ENCODE data around the gene GCN1.

DNA sequence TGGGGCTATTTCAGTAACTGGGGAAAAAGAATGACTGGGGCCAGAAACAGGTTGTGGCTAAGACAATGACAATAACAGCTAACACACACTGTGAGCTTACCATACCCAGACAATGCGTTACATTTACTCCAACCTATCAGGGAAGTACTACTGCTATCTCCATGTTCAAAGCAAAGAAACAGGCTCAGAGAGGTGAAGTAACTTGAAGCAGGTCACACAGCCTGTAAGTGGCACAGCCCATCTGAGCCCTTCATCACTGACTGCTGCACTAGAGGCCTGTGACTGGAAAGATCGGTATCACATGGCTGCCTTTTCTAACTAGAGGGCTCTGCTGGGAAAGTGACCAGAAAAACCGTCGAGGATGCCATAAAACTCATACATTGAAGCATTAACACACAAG, 7.9 kb downstream of the GCN1 start:
- TF ChIP-seq, protein P1, sequence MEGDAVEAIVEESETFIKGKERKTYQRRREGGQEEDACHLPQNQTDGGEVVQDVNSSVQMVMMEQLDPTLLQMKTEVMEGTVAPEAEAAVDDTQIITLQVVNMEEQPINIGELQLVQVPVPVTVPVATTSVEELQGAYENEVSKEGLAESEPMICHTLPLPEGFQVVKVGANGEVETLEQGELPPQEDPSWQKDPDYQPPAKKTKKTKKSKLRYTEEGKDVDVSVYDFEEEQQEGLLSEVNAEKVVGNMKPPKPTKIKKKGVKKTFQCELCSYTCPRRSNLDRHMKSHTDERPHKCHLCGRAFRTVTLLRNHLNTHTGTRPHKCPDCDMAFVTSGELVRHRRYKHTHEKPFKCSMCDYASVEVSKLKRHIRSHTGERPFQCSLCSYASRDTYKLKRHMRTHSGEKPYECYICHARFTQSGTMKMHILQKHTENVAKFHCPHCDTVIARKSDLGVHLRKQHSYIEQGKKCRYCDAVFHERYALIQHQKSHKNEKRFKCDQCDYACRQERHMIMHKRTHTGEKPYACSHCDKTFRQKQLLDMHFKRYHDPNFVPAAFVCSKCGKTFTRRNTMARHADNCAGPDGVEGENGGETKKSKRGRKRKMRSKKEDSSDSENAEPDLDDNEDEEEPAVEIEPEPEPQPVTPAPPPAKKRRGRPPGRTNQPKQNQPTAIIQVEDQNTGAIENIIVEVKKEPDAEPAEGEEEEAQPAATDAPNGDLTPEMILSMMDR (IDR thresholded peaks at IDR 0.05): no peak
- TF ChIP-seq POLR2A (IDR thresholded peaks at IDR 0.05): no peak

Data from body of pancreas (tissue), 4 donors.